NCI-H524 treated with DMSO at 0.1 percent for 48 hours (cell line): ENCODE data around the gene GON4L.
"Not testable (repeated sequence)": the region's sequence is repeated elsewhere in the genome, so short reads cannot be mapped to it uniquely, and the experiment has no call there.

Experiments
- DNase-seq: peaks from one replicate; lab custom pipeline; 2025; lab: John Stamatoyannopoulos, UW

Gene GON4L

DNA sequence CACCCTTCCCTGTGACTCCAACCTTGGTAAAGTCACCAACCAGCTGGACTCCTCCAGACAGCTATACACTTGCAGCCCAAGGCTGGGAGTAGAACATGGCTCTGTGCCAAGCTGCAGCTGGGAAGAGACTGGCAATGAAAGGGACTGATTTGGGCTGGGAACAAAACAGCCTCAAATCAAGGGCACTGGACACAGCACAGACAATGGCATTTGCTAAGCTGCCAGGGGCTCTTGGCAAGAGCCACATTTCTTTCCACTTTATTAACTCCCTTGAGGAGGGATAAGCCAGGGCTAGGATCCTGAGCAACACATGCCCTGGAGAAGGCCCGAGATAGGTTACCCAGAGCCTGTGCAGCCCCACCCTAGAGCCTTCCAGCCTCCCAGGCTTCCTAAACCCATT is 14.4 kb upstream of the GON4L start:
- peak; percentile 7 for DNase-seq

DNA sequence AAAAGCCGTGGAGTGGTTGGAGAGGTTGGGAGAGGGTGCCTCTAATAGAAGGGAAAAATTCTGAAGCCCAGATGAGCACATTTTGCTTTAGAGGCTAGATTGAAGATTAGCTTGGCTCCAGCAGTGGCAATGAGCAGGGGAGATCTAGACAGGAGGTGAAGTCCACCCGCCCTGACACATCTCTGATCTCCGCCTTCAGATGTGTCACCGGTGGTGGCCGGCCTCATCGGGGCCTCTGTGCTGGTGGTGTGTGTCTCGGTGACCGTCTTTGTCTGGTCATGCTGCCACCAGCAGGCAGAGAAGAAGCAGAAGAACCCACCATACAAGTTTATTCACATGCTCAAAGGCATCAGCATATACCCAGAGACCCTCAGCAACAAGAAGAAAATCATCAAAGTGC is 10.8 kb upstream of the GON4L start:
- no peak for DNase-seq

GRCh38 chr1:155864393-155864792 is 7.4 kb upstream of the GON4L start:
- no peak for DNase-seq

GRCh38 chr1:155861896-155862295 is 4.9 kb upstream of the GON4L start:
- no peak for DNase-seq

- DNase-seq: no peak
Measured at GRCh38 chr1:155860970-155861510, 4.0 kb upstream of the GON4L start.

DNA sequence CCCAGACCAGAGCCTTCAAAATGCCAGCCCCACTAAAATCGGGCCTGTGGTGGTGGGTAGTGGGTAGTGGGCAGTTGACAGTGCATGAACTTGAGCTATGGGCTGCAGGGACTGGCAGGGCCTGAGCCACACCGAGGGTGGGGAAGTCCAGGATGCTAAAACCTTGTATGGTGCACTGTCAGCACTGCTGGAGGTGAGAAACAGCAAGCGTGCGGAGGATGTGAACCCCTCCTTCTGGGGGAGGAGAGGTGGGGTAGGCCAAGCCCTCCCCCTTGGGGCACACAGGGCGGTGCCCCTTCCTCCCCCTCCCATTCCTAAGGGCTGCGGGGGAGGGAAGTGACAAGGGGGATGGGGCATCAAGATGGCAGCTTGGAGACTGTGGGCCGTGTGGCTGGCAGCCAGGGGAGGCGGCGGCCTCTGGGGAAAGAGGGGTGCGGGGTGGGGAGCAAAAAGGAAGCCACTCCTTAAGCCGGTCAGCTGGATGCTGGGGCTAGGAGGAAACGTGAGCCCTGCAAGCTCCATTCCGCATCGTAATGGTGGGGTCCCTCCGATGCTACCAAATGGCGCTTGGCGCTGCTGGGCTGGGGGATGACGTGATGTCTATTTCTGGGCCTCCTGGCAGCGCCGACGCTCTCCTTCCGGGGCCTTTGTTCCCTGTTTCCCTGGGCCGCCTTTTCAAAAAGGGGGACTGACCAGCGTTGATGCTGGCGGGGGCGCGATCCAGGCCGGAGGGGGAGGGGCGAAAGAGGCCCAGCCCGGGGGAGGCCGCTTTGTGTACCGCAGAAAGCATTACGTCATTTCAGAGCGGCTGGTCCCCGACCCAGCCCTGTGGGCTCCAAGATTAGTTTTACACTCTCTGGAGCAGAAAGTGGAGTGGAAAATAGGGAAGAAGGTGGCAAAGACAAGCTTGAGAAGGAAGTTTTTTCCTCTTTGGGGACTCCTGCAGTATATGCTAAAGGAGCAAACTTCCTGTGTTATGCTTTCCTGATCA is 3.2 kb upstream of the GON4L start:
- DNase-seq: peak; percentile 29

- peak; percentile 76 for DNase-seq
Measured at GRCh38 chr1:155859234-155859829, 2.3 kb upstream of the GON4L start, which contains the start of gene SYT11. Gene SYT11 (plus strand): TSS chr1:155859567. CDS start chr1:155859762, 195 bp downstream.

DNA sequence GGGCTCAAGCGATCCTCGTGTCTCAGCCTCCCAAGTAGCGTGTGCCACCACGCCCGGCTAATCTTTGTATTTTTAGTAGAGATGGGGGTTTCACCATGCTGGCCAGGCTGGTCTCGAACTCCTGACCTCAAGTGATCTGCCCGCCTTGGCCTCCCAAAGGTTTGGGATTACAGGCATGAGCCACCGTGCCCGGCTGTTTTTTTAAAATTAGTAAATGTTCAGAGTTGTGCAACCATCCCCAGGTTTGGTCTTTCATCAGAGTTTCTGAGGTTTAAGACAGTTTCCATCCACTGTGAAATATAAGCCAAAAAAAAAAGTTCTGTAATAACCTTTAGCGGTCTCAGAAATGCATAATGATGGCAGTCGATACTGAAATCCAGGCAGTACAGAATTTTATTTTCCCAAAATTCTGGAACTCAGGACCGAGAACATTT is 1.8 kb upstream of the GON4L start:
- no peak for DNase-seq

- no peak for DNase-seq
Measured at GRCh38 chr1:155856257-155856974, 598 bp downstream of the GON4L start.

GRCh38 chr1:155850345-155850744 is 6.7 kb downstream of the GON4L start:
- DNase-seq: no peak

DNA sequence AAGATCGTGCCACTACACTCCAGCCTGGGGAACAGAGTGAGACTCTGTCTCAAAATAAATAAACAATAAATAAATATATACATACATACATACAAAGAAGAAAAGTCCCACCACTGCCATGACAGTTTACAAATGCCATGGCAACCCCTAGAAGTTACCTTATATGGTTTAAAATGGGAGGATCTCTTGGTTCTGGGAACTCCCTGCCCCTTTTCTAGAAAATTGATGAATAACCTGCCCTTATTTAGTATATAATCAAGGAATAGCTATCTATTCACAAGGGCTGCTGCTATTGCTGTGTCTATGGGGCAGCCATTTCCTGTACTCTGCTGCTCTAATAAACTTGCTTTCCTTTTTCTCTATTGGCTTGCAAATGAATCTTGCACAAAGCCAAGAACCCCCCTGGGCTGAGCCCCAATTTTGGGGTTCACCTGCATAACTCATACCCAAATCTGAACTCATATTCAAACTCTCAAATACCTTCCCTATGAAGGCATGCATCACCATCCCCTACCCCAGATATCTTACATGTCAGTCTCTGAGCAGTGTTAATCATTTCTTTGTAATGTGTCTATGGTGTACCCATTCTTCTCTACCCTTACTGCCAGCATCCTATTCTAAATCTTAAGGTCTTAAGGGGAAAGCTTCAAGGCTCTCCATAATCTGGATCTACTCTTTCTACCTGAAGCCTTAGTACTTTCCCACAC is 9.0 kb downstream of the GON4L start:
- no peak for DNase-seq

GRCh38 chr1:155844860-155845421 is 12.1 kb downstream of the GON4L start:
- DNase-seq: no peak

DNA sequence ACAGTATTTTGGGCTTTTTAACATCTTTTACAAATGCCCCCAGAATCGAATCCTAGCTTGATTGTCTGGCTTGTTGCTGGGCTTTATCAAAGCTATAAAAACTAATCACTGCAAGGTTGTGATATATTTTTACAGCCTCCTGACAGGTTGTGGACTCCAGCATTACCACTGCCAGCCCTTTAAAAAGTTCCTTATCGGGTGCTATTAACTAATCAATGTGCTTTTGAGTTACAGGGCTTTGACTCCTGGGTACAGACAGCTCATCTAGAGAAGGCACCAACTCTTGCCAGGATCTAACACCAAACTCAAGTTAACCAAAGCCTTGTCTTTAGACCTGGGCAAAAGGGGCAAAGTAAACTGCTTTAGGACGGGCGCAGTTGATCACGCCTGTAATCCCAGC is 16.6 kb downstream of the GON4L start:
- no peak for DNase-seq

- no peak for DNase-seq
Measured at GRCh38 chr1:155835548-155835947, 21.5 kb downstream of the GON4L start.

DNA sequence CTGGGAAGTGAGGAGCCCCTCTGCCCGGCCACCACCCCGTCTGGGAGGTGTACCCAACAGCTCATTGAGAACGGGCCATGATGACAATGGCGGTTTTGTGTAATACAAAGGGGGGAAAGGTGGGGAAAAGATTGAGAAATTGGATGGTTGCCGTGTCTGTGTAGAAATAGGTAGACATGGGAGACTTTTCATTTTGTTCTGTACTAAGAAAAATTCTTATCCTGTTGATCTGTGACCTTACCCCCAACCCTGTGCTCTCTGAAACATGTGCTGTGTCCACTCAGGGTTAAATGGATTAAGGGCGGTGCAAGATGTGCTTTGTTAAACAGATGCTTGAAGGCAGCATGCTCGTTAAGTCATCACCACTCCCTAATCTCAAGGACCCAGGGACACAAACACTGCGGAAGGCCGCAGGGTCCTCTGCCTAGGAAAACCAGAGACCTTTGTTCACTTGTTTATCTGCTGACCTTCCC is 22.1 kb downstream of the GON4L start:
- DNase-seq: not testable (repeated sequence)

GRCh38 chr1:155834296-155834926 is 22.6 kb downstream of the GON4L start:
- no peak for DNase-seq

- DNase-seq: no peak
Measured at GRCh38 chr1:155833665-155834295, 23.2 kb downstream of the GON4L start.

GRCh38 chr1:155831279-155831976 is 25.6 kb downstream of the GON4L start:
- no peak for DNase-seq

- DNase-seq: no peak
Measured at GRCh38 chr1:155827450-155827849, 29.6 kb downstream of the GON4L start.
